K562 (cell line): ENCODE results near the gene ZKSCAN5. TPM values are rescaled to one million over a fixed set of nuclear protein-coding genes. Genes with fewer than 3 reads are reported as not detected.

Experiments used
- BACH1 ChIP-seq: fragments of 200-800 bp; sonication (Bioruptor generic); IDR thresholded peaks from 2 replicates; pipeline ENCODE4 v1.6.1; 2016; ENCODE audit warnings: missing genetic modification characterization, missing compliant biosample characterization
- CREBBP ChIP-seq: IDR thresholded peaks from one replicate; pipeline ENCODE4 v1.6.1; 2012; ENCODE audit warnings: low read depth, mild to moderate bottlenecking, control low read depth, inconsistent platforms, low read length
- E2F3 ChIP-seq: fragments of 250-450 bp; sonication (Bioruptor Pico); IDR thresholded peaks from 2 replicates; pipeline ENCODE4 v1.4.0; 2020; ENCODE audit warnings: mild to moderate bottlenecking
- HDAC8 ChIP-seq: fragments of 450-650 bp; IDR thresholded peaks from 2 replicates; pipeline ENCODE4 v1.6.1; 2016; ENCODE audit warnings: mild to moderate bottlenecking, missing genetic modification characterization, moderate library complexity, missing compliant biosample characterization
- IRF1 ChIP-seq: sonication (generic); formaldehyde crosslinking; IDR thresholded peaks from 2 replicates; pipeline ENCODE4 v1.8.0; 2022; ENCODE audit warnings: missing genetic modification reagents, mild to moderate bottlenecking, borderline replicate concordance
- KLF13 ChIP-seq: fragments of 450-650 bp; IDR thresholded peaks from 2 replicates; pipeline ENCODE4 v1.6.1; 2016; ENCODE audit warnings: missing genetic modification characterization, low read depth, mild to moderate bottlenecking, missing compliant biosample characterization, moderate library complexity, borderline replicate concordance
- MYNN ChIP-seq, 2 experiments: sonication (generic); formaldehyde crosslinking in 1 of 2; IDR thresholded peaks; 2 replicates each; pipeline versions ENCODE4 v1.5.0 to v1.6.1; 2016 to 2020; ENCODE audit warnings: antibody characterized with exemption in 1 of 2, missing genetic modification reagents in 1 of 2
- NFYB ChIP-seq: IDR thresholded peaks from 2 replicates; pipeline ENCODE4 v1.6.1; 2011; ENCODE audit warnings: mild to moderate bottlenecking, moderate library complexity; ENCODE audit not compliant: insufficient read length; ENCODE audit errors: extremely low read depth
- PHB2 ChIP-seq: fragments of 450-650 bp; IDR thresholded peaks from 2 replicates; pipeline ENCODE4 v1.6.1; 2017; ENCODE audit warnings: low read depth
- RAD51 ChIP-seq: fragments of 450-650 bp; IDR thresholded peaks from 2 replicates; pipeline ENCODE4 v1.7.1; 2016; ENCODE audit warnings: low read depth, mild to moderate bottlenecking, borderline replicate concordance
- RBM25 ChIP-seq: fragments of 200-400 bp; formaldehyde crosslinking; IDR thresholded peaks from 2 replicates; pipeline ENCODE4 v1.6.1; 2018; ENCODE audit warnings: low read length, low read depth, moderate library complexity; ENCODE audit not compliant: severe bottlenecking
- SMARCC2 ChIP-seq: fragments of 450-650 bp; IDR thresholded peaks from 2 replicates; pipeline ENCODE4 v1.6.1; 2017; ENCODE audit warnings: antibody characterized with exemption, moderate library complexity, mild to moderate bottlenecking, low read depth
- STAT5A ChIP-seq: IDR thresholded peaks from 2 replicates; pipeline ENCODE4 v1.6.1; 2012; ENCODE audit warnings: low read length, inconsistent platforms, borderline replicate concordance
- SUPT5H ChIP-seq: fragments of 450-650 bp; IDR thresholded peaks from 2 replicates; pipeline ENCODE4 v1.6.1; 2016
- TAF1 ChIP-seq: IDR thresholded peaks from 2 replicates; pipeline ENCODE4 v1.6.1; 2011; ENCODE audit warnings: mild to moderate bottlenecking, low read length, moderate library complexity; ENCODE audit not compliant: insufficient read depth, control insufficient read depth, severe bottlenecking; ENCODE audit errors: extremely low read depth
- TSHZ1 ChIP-seq: fragments of 250-450 bp; sonication (Bioruptor Pico); IDR thresholded peaks from 2 replicates; pipeline ENCODE4 v1.4.0; 2020; ENCODE audit warnings: mild to moderate bottlenecking, moderate library complexity
- YBX1 ChIP-seq: fragments of 450-650 bp; IDR thresholded peaks from 2 replicates; pipeline ENCODE4 v1.7.1; 2016; ENCODE audit warnings: mild to moderate bottlenecking
- ZC3H4 ChIP-seq: sonication (generic); formaldehyde crosslinking; IDR thresholded peaks from 2 replicates; pipeline ENCODE4 v1.9.0; 2021; ENCODE audit warnings: missing genetic modification reagents, borderline replicate concordance
- ZNF133 ChIP-seq: fragments of 250-450 bp; sonication (Bioruptor Pico); IDR thresholded peaks from 2 replicates; pipeline ENCODE4 v1.4.0; 2020; ENCODE audit warnings: mild to moderate bottlenecking
- ZNF197 ChIP-seq: fragments of 200-800 bp; sonication (Bioruptor generic); IDR thresholded peaks from 2 replicates; pipeline ENCODE4 v1.6.1; 2016; ENCODE audit warnings: low read depth, missing genetic modification characterization, missing compliant biosample characterization
- ZNF445 ChIP-seq: fragments of 250-450 bp; sonication (Bioruptor Pico); IDR thresholded peaks from 2 replicates; pipeline ENCODE4 v1.4.0; 2020; ENCODE audit warnings: low read depth, mild to moderate bottlenecking, moderate library complexity
- ZNF507 ChIP-seq: conservative IDR thresholded peaks from 2 replicates; pipeline ENCODE4 v1.6.1; 2017; ENCODE audit warnings: missing genetic modification characterization, missing compliant biosample characterization
- ZNF644 ChIP-seq: fragments of 200-800 bp; sonication (Bioruptor generic); IDR thresholded peaks from 2 replicates; pipeline ENCODE4 v1.6.1; 2016; ENCODE audit warnings: low read depth, missing genetic modification characterization, missing compliant biosample characterization
- ZNF77 ChIP-seq: fragments of 250-450 bp; sonication (Bioruptor Pico); IDR thresholded peaks from 2 replicates; pipeline ENCODE4 v1.5.0; 2020
- polyA plus RNA-seq, 8 experiments: library from polyadenylated mRNA; depleted of rRNA in 4 of 8; stranded (reverse) in 5 of 8; unstranded in 3 of 8; fragments of >200 nt; fragmentation: Nextera tagmentation in 2 of 8; fragmentation: Illumina TruSeq in 1 of 8; extraction: Ambion mirVana in 2 of 8; extraction: Trizol in 1 of 8; gene quantifications; 2 replicates each; pipeline versions ENCODE4 v1.2.1 to v1.2.3, GENCODE V29; 2011 to 2014; ENCODE audit warnings: inconsistent platforms in 1 of 8, missing spikeins in 1 of 8
- total RNA-seq, 7 experiments: library from RNA; depleted of rRNA in 6 of 7; stranded (reverse); fragments of >200 nt in 6 of 7; fragmentation: Illumina TruSeq in 2 of 7; extraction: Trizol in 2 of 7; gene quantifications; 2 replicates each; pipeline versions ENCODE4 v1.2.1 to v1.2.3, GENCODE V29; 2011 to 2021; ENCODE audit warnings: low replicate concordance in 1 of 7

Gene ZKSCAN5
- total and polyA plus RNA-seq, 9 of the 15 experiments (the other 6 are each of a cell fraction or from before 2014, with no cell fraction given), result 4.2 to 19.0 (median 15.0) TPM

- TF ChIP-seq YBX1, result no peak
- no peak for TF ChIP-seq SMARCC2
- TF ChIP-seq BACH1 (tag), result no peak
- peak; percentile 96 for TF ChIP-seq TAF1
- TF ChIP-seq ZC3H4 (CRISPR knock-in tag), result peak; percentile 41; the same call in 1 of the 2 replicates
- no peak for TF ChIP-seq ZNF507 (tag)
- peak; percentile 41; the same call in 1 of the 2 replicates for TF ChIP-seq RAD51
- TF ChIP-seq RBM25, result no peak
- TF ChIP-seq PHB2, result no peak
- no peak for TF ChIP-seq ZNF445 (CRISPR knock-in tag)
- no peak for TF ChIP-seq MYNN (IDR thresholded peaks at IDR 0.05)
- no peak for TF ChIP-seq MYNN (CRISPR knock-in tag; IDR thresholded peaks at IDR 0.05)
- 0 out of 2 replicates have a peak, but pooled peaks have one; percentile 48 for TF ChIP-seq HDAC8 (tag)
- no peak for TF ChIP-seq ZNF197
- TF ChIP-seq NFYB, result no peak
- TF ChIP-seq SUPT5H, result peak; percentile 97
- TF ChIP-seq STAT5A, result no peak; the same call in 1 of the 2 replicates
- TF ChIP-seq IRF1, result no peak
- TF ChIP-seq CREBBP, result no peak
- TF ChIP-seq E2F3 (CRISPR knock-in tag), result no peak
- TF ChIP-seq TSHZ1 (CRISPR knock-in tag), result no peak
- no peak for TF ChIP-seq ZNF77
- no peak for TF ChIP-seq ZNF644 (tag)
- TF ChIP-seq ZNF133 (CRISPR knock-in tag), result no peak
- no peak for TF ChIP-seq KLF13
Observed at GRCh38 chr7:99499721-99500636, 4.5 kb upstream of the ZKSCAN5 start, which contains the start of gene ZNF394 (continued).
